Endothelial cell of umbilical vein (primary cell): ENCODE data around the gene SEMA5A.

Experiments used
- POLR2A ChIP-seq: IDR thresholded peaks from 2 replicates; pipeline ENCODE4 v1.6.1; 2012; ENCODE audit warnings: low read depth, mild to moderate bottlenecking, control low read depth, low read length
- TF ChIP-seq, protein P1 (sequence below), 2 donors: IDR thresholded peaks; 1 replicate in 1 of 2; 2 replicates in 1 of 2; pipeline ENCODE4 v1.5.1; 2011; ENCODE audit warnings: low read length in 2 of 2, mild to moderate bottlenecking in 2 of 2, moderate library complexity in 2 of 2, control low read depth in 1 of 2, inconsistent platforms in 1 of 2, low read depth in 1 of 2; ENCODE audit not compliant: insufficient read depth in 1 of 2; ENCODE audit errors: extremely low read depth in 1 of 2

DNA sequence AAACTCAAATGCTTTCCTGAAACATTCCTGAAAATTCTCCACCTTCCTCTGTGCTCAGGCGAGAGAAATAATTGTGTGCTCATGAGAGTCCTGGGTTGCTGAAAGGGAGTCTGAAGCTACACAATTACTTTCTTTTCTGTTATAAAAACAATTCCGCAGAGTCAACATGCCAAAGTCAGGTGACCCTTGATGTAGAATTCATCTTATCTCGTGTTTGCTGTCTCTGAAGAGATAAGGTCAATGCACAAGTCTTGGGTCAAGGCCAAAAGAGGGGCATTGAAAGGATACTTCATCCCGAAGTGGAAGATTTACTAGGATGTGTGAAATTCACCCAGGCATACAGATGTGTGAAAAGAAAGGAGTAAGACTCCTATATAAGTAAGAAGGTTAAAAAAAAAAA, 493.5 kb downstream of the SEMA5A start:
- TF ChIP-seq, protein P1, sequence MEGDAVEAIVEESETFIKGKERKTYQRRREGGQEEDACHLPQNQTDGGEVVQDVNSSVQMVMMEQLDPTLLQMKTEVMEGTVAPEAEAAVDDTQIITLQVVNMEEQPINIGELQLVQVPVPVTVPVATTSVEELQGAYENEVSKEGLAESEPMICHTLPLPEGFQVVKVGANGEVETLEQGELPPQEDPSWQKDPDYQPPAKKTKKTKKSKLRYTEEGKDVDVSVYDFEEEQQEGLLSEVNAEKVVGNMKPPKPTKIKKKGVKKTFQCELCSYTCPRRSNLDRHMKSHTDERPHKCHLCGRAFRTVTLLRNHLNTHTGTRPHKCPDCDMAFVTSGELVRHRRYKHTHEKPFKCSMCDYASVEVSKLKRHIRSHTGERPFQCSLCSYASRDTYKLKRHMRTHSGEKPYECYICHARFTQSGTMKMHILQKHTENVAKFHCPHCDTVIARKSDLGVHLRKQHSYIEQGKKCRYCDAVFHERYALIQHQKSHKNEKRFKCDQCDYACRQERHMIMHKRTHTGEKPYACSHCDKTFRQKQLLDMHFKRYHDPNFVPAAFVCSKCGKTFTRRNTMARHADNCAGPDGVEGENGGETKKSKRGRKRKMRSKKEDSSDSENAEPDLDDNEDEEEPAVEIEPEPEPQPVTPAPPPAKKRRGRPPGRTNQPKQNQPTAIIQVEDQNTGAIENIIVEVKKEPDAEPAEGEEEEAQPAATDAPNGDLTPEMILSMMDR (IDR thresholded peaks at IDR 0.05; ENCODE audit: extremely low read depth in 1 of 2, insufficient read depth in 1 of 2, low read depth in 1 of 2, low read length in 2 of 2) = no peak
- TF ChIP-seq POLR2A = no peak
